ENCODE results near the gene PLOD1. TPM values are rescaled to one million over a fixed set of nuclear protein-coding genes. Genes with fewer than 3 reads are reported as not detected.
A peak's percentile ranks its signal among the peaks of the same experiment; 100 is the strongest.
"Not testable (repeated sequence)": the region's sequence is repeated elsewhere in the genome, so short reads cannot be mapped to it uniquely, and the experiment has no call there.

The PLOD1 gene
- polyA plus RNA-seq, 3 donors from 2014 or later = 36.2 to 81.9 (median 73.8) TPM

GRCh38 chr1:11904156-11904555 is 30.4 kb upstream of the PLOD1 start:
- Mint-ChIP-seq H3K27me3 (ENCODE audit: low read depth in 3 of 3) (peaks cover 19 to 23% (median 22%) of the 10 kb centered on the region in 3 donors), H3K4me1 (peaks cover 23 to 25% of the 10 kb centered on the region in 2 donors)
- not testable (repeated sequence) for DNase-seq, H3K4me3 Mint-ChIP-seq, H3K27ac Mint-ChIP-seq, H3K36me3 Mint-ChIP-seq, H3K9me3 Mint-ChIP-seq

DNA sequence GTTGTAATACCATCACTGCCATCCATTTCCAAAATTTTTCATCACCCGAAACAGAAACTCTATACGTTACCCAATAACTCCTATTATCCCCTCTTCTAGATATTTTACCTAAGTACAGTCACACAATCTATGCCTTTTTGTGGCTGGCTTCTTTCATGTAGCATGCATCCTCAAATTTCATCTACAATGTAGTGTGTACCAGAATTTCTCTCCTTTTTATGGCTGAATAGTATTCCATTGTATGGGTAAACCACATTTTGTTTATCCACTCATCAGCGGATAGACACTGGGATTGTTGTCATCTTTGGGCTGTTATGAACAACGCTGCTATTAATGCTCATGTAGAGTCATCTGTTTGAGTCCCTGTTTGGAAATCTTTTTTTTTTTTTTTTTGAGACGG is 29.5 kb upstream of the PLOD1 start:
- Mint-ChIP-seq H3K9me3 (peaks cover 0 to 2% (median 0%) of the 10 kb centered on the region in 6 donors), H3K4me3 (no peak overlapping the region), H3K27me3 (ENCODE audit: low read depth in 3 of 3) (peaks cover 23 to 27% (median 26%) of the 10 kb centered on the region in 3 donors), H3K36me3 (no peaks in the 10 kb centered on the region), H3K4me1 (peaks cover 30 to 32% of the 10 kb centered on the region in 2 donors), H3K27ac (no peak overlapping the region)
- no peak for DNase-seq

- H3K27ac Mint-ChIP-seq = no peak overlapping the region
- H3K27me3 Mint-ChIP-seq (ENCODE audit: low read depth in 3 of 3) = peaks cover 23 to 25% (median 24%) of the 10 kb centered on the region in 3 donors
- H3K9me3 Mint-ChIP-seq = peaks cover 0 to 2% (median 0%) of the 10 kb centered on the region in 6 donors
- DNase-seq = no peak
- H3K36me3 Mint-ChIP-seq = no peaks in the 10 kb centered on the region
- H3K4me3 Mint-ChIP-seq = no peak overlapping the region
- peaks cover 31 to 34% of the 10 kb centered on the region in 2 donors for H3K4me1 Mint-ChIP-seq
Measured at GRCh38 chr1:11906870-11907269, 27.6 kb upstream of the PLOD1 start.

DNA sequence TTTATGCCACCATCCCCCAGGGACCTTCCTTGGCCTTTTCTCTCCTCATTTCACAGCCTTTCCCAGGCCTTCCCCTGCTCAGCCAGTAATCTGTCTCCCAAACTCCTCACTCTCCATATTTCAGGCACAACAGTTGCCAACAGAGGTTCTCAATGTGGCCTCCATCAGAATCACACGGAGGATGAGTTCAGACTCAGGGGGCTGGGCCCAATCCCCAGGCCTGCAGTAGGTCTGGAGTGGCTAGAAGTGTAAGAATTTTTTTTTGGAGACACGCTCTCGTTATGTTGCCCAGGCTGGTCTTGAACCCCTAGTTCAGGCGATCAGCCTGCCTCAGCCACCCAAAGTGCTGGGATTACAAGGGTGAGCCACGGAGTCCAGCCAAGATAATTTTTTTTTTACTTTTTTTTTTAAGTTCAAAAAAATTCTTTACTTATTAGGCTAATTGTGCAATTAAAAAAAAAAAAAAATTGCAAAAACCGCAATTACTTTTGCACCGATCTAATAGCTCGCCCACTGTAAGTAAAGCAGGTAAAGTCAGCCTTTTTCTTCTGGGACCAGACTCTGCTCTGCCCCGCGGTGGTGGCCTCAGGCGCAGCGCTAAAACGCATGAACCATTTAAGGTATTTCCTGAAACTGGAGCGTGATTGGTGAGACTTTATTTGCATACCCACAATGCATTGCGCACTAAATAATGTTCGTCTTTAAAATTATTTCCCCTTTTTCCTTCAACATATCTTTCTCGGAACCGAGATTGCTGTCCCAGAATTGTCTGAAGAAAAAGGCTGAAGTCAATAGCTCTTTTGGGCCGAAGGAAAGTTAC is 27.0 kb upstream of the PLOD1 start:
- no peaks in the 10 kb centered on the region for H3K36me3 Mint-ChIP-seq
- H3K27ac Mint-ChIP-seq = peak overlapping the region; percentile 99 to 100 (median 100)
- H3K27me3 Mint-ChIP-seq (ENCODE audit: low read depth in 3 of 3) = peaks cover 25 to 26% (median 26%) of the 10 kb centered on the region in 3 donors
- peaks cover 31 to 34% of the 10 kb centered on the region in 2 donors for H3K4me1 Mint-ChIP-seq
- H3K9me3 Mint-ChIP-seq = peaks cover 0 to 2% (median 0%) of the 10 kb centered on the region in 6 donors
- DNase-seq = peak; percentile 93 to 95 (median 95)
- H3K4me3 Mint-ChIP-seq = peak overlapping the region; percentile 89 to 100 (median 93)

GRCh38 chr1:11908095-11908675 is 26.3 kb upstream of the PLOD1 start:
- Mint-ChIP-seq H3K27ac (peak overlapping the region; percentile 99 to 100 (median 100)), H3K36me3 (no peaks in the 10 kb centered on the region), H3K4me1 (peaks cover 31 to 34% of the 10 kb centered on the region in 2 donors), H3K9me3 (peaks cover 0 to 2% (median 0%) of the 10 kb centered on the region in 6 donors), H3K27me3 (ENCODE audit: low read depth in 3 of 3) (peaks cover 25 to 27% (median 26%) of the 10 kb centered on the region in 3 donors), H3K4me3 (peak overlapping the region; percentile 89 to 100 (median 93))
- peak in 2 of 3 donors; percentile 95 for DNase-seq

- peaks cover 27 to 29% of the 10 kb centered on the region in 2 donors for H3K4me1 Mint-ChIP-seq
Measured at GRCh38 chr1:11910914-11911228, 23.6 kb upstream of the PLOD1 start.

GRCh38 chr1:11912000-11912399 is 22.5 kb upstream of the PLOD1 start:
- Mint-ChIP-seq H3K27me3 (ENCODE audit: low read depth in 3 of 3) (peaks cover 25 to 27% (median 26%) of the 10 kb centered on the region in 3 donors), H3K4me1 (peaks cover 25 to 28% of the 10 kb centered on the region in 2 donors), H3K4me3 (no peak overlapping the region), H3K27ac (no peak overlapping the region), H3K36me3 (no peaks in the 10 kb centered on the region), H3K9me3 (peaks cover 0 to 2% (median 0%) of the 10 kb centered on the region in 6 donors)
- DNase-seq = no peak

More at GRCh38 chr1:11910914-11911228, 23.6 kb upstream of the PLOD1 start:
- H3K27ac Mint-ChIP-seq = peak overlapping the region in 2 of 6 donors; percentile 40 to 68
- DNase-seq, H3K36me3 Mint-ChIP-seq, H3K9me3 Mint-ChIP-seq, H3K4me3 Mint-ChIP-seq: not testable (repeated sequence)
- H3K27me3 Mint-ChIP-seq (ENCODE audit: low read depth in 3 of 3) = peaks cover 25 to 27% (median 26%) of the 10 kb centered on the region in 3 donors

DNA sequence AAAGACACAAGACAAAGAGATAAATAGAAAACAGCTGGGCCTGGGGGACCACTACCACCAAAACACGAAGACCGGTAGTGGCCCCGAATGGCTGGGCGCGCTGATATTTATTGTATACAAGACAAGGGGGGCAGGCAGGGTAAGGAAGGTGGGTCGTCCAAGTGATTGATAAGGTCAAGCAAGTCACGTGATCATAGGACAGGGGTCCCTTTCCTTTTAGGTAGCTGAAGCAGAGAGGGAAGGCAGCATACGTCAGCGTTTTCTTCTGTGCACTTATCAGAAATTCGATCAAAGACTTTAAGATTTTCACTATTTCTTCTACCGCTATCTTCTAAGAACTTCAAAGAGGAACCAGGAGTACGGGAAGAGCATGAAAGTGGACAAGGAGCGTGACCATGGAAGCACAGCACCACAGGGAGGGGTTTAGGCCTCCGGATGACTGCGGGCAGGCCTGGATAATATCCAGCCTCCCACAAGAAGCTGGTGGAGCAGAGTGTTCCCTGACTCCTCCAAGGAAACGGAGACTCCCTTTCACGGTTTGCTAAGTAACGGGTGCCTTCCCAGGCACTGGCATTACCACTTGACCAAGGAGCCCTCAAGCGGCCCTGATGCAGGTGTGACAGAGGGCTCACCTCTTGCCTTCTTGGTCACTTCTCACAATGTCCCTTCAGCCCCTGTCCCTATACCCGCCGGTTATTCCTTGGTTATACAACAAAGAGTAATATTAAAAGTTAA is 21.9 kb upstream of the PLOD1 start:
- H3K27ac Mint-ChIP-seq, DNase-seq, H3K9me3 Mint-ChIP-seq, H3K4me3 Mint-ChIP-seq, H3K36me3 Mint-ChIP-seq: not testable (repeated sequence)
- peaks cover 19 to 23% of the 10 kb centered on the region in 2 donors for H3K4me1 Mint-ChIP-seq
- H3K27me3 Mint-ChIP-seq (ENCODE audit: low read depth in 3 of 3) = peaks cover 24 to 26% (median 25%) of the 10 kb centered on the region in 3 donors

- Mint-ChIP-seq H3K27ac (no peak overlapping the region), H3K9me3 (no peaks in the 10 kb centered on the region), H3K4me1 (peaks cover 14 to 17% of the 10 kb centered on the region in 2 donors), H3K27me3 (ENCODE audit: low read depth in 3 of 3) (peaks cover 18 to 20% (median 19%) of the 10 kb centered on the region in 3 donors), H3K36me3 (no peaks in the 10 kb centered on the region), H3K4me3 (no peak overlapping the region)
- DNase-seq = no peak
Measured at GRCh38 chr1:11913291-11913690, 21.2 kb upstream of the PLOD1 start.

GRCh38 chr1:11914024-11914423 is 20.5 kb upstream of the PLOD1 start:
- Mint-ChIP-seq H3K9me3 (no peaks in the 10 kb centered on the region), H3K27ac (peak overlapping the region in 1 of 6 donors; percentile 23), H3K4me1 (peaks cover 7 to 11% of the 10 kb centered on the region in 2 donors), H3K36me3 (no peaks in the 10 kb centered on the region), H3K4me3 (no peak overlapping the region), H3K27me3 (ENCODE audit: low read depth in 3 of 3) (peaks cover 11 to 13% (median 12%) of the 10 kb centered on the region in 3 donors)
- DNase-seq = no peak

- Mint-ChIP-seq H3K27me3 (ENCODE audit: low read depth in 3 of 3) (no peaks in the 10 kb centered on the region), H3K36me3 (peaks cover 0 to 22% (median 6%) of the 10 kb centered on the region in 3 donors), H3K4me1 (peaks cover 24 to 35% of the 10 kb centered on the region in 2 donors), H3K4me3 (no peak overlapping the region), H3K9me3 (no peaks in the 10 kb centered on the region), H3K27ac (peak overlapping the region in 1 of 6 donors; percentile 39)
- DNase-seq = no peak
Measured at GRCh38 chr1:11918799-11919519, 15.6 kb upstream of the PLOD1 start.

GRCh38 chr1:11919621-11920020 is 14.9 kb upstream of the PLOD1 start:
- peaks cover 0 to 22% (median 10%) of the 10 kb centered on the region in 3 donors for H3K36me3 Mint-ChIP-seq
- no peak for DNase-seq
- H3K27me3 Mint-ChIP-seq (ENCODE audit: low read depth in 3 of 3) = peaks cover 0 to 2% (median under 1%) of the 10 kb centered on the region in 3 donors
- H3K27ac Mint-ChIP-seq = no peak overlapping the region
- H3K4me1 Mint-ChIP-seq = peaks cover 30 to 42% of the 10 kb centered on the region in 2 donors
- H3K4me3 Mint-ChIP-seq = no peak overlapping the region
- H3K9me3 Mint-ChIP-seq = no peaks in the 10 kb centered on the region

Data from immature natural killer cell (primary cell).